NCI-H510A treated with DMSO at 0.1 percent for 48 hours (cell line): ENCODE measurements around the gene PLXNA2.
A peak's percentile ranks its signal among the peaks of the same experiment; 100 is the strongest.

ENCODE experiments used
- DNase-seq: peaks from one replicate; lab custom pipeline; 2025; lab: John Stamatoyannopoulos, UW

Gene PLXNA2

GRCh38 chr1:208221291-208221622 lies 22.9 kb downstream of the PLXNA2 start:
- DNase-seq: no peak

- no peak for DNase-seq
Measured at GRCh38 chr1:208219659-208220282, 24.4 kb downstream of the PLXNA2 start.

- no peak for DNase-seq
Measured at GRCh38 chr1:208219098-208219658, 25.0 kb downstream of the PLXNA2 start.

GRCh38 chr1:208218237-208219097 lies 25.7 kb downstream of the PLXNA2 start:
- DNase-seq: no peak

- no peak for DNase-seq
Measured at GRCh38 chr1:208217781-208218180, 26.4 kb downstream of the PLXNA2 start.

GRCh38 chr1:208216806-208217205 lies 27.4 kb downstream of the PLXNA2 start:
- no peak for DNase-seq

- DNase-seq: no peak
Measured at GRCh38 chr1:208216062-208216461, 28.1 kb downstream of the PLXNA2 start.

GRCh38 chr1:208215393-208215792 lies 28.8 kb downstream of the PLXNA2 start:
- no peak for DNase-seq

GRCh38 chr1:208213786-208214185 lies 30.4 kb downstream of the PLXNA2 start:
- no peak for DNase-seq

- no peak for DNase-seq
Measured at GRCh38 chr1:208212893-208213292, 31.3 kb downstream of the PLXNA2 start.

- no peak for DNase-seq
Measured at GRCh38 chr1:208211921-208212843, 32.0 kb downstream of the PLXNA2 start.

GRCh38 chr1:208209896-208210589 lies 34.1 kb downstream of the PLXNA2 start:
- DNase-seq: no peak

GRCh38 chr1:208209286-208209685 lies 34.9 kb downstream of the PLXNA2 start:
- peak; percentile 65 for DNase-seq

GRCh38 chr1:208208132-208208487 lies 36.1 kb downstream of the PLXNA2 start:
- no peak for DNase-seq

- peak; percentile 91 for DNase-seq
Measured at GRCh38 chr1:208207388-208208131, 36.6 kb downstream of the PLXNA2 start.

GRCh38 chr1:208206092-208206698 lies 38.0 kb downstream of the PLXNA2 start:
- peak; percentile 88 for DNase-seq

- no peak for DNase-seq
Measured at GRCh38 chr1:208205216-208206013, 38.8 kb downstream of the PLXNA2 start.

- no peak for DNase-seq
Measured at GRCh38 chr1:208204779-208205178, 39.4 kb downstream of the PLXNA2 start.

- no peak for DNase-seq
Measured at GRCh38 chr1:208203848-208204609, 40.2 kb downstream of the PLXNA2 start.
